HG02852 (cell line): ENCODE measurements around the gene GLI3.

Source experiments
- ATAC-seq: cut with Tn5 transposase; IDR thresholded peaks from one replicate; pipeline ENCODE4 v1.9.1; 2021; ENCODE audit warnings: mild to moderate bottlenecking, moderate library complexity; ENCODE audit not compliant: unreplicated experiment

Gene GLI3

DNA sequence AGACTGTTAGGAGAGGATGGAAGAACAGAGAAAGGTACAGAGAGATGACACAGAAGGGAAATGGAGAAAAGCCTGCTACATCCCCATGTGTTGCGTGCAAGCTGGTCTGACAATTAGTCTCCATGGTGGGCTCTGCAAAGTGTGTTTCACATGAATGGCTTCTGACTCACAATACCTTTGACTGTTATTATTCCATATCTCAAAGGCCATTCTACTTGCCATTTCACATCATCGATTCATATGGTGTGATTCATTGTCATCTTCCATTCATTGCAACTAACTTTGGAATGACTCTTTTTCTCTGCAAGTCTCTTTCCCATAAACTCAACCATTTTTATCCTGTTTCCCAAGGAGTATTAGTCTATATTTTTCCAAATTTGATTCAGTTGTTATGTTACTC is 325.2 kb downstream of the GLI3 start:
- ATAC-seq = no peak
